Activated T-helper 1 cell treated with Interleukin-2 at 50 U/mL for 16 hours (primary cell): Measurements from ENCODE around the gene ITIH2.
A peak's percentile ranks its signal among the peaks of the same experiment; 100 is the strongest.
"Not testable (repeated sequence)": the region's sequence is repeated elsewhere in the genome, so short reads cannot be mapped to it uniquely, and the experiment has no call there.

Source experiments
- DNase-seq: peaks from one replicate; pipeline ENCODE4 v3.0.0-alpha.2; 2020; ENCODE audit warnings: low read depth

ITIH2 gene

DNA sequence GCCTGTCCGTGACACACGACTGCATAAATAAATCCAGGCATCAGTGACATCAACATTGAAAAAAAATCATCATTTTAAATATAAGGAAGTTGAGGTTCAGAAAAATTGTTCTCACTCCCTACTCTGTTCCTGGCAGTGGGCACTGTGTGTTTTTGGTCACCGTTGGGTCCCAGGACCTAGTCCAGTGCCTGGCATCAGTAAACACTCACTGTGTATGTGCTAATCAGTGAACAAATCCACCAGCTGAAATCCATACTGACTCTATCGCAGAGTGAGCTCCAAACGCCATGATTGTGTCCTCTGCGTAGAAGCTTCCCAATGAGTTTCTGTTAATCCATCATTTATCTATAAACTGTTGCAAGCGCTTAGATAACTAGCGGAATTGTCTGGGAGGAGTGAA is 41.2 kb downstream of the ITIH2 start:
- DNase-seq, result no peak

DNA sequence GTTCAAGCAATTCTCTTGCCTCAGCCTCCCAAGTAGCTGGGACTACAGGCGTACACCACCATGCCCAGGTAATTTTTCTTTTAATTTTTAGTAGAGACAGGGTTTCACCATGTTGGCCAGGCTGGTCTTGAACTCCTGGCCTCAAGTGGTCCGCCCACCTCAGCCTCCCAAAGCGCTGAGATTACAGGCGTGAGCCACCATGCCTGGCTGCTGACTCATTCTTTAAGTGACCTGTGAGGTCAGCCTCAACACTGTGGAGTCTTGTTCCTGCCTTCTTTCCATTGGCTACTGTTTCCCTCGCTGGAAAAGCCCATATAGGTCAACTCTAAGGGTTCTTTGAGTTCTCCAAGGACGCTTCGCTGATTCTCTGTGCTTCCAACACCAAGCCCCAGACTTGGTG is 45.5 kb downstream of the ITIH2 start:
- not testable (repeated sequence) for DNase-seq

DNA sequence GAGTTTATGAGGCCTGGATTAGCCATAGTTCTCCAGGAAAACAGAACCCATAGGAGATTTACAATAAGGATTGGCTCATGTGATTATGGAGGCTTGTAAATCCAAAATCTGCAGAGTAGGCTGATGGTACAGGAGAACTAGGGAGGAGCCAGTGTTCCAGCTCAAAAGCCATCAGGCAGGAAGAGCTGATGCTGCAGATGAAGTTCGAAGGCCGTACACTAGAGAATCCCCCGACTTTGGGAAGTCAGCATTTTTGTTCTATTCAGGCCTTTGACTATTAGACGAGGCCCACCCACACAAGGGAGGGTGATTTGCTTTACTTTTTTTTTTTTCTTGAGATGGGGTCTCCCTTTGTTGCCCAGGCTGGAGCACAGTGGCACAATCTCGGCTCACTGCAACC is 47.1 kb downstream of the ITIH2 start:
- DNase-seq, result no peak

DNA sequence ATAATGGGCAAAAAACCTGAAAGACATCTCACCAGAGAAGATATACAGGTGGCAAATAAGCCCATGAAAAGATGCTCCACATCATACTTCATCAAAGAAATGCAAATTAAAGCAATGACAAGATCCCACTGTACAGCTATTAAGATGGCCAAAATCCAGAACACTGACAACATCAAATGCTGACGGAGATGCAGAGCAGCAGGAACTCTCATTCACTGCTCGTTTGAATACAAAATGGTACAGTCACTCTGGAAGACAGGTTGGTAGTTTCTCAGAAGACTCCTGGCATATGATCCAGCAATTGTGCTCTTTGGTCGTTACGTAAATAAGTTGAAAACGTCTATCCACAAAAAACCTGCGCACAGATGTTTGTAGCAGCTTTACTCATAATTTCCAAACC is 49.1 kb downstream of the ITIH2 start:
- no peak for DNase-seq

DNA sequence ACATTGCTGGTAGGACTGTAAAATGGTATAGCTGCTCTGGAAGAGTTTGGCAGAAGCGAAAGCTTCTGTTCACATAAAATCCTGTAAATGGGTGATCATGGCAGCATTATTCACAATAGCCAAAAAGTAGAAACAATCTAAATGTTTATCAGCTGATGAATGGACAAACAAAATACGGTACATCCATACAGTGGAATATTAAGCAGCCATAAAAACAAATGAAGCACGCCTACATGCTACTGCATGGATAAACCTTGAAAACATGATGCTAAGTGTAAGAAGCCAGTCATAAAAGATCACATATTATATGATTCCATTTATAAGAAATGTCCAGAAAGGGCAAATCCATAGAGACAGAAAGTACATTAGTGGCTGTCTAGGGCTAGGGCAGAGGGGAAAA is 52.0 kb downstream of the ITIH2 start:
- DNase-seq, result no peak

DNA sequence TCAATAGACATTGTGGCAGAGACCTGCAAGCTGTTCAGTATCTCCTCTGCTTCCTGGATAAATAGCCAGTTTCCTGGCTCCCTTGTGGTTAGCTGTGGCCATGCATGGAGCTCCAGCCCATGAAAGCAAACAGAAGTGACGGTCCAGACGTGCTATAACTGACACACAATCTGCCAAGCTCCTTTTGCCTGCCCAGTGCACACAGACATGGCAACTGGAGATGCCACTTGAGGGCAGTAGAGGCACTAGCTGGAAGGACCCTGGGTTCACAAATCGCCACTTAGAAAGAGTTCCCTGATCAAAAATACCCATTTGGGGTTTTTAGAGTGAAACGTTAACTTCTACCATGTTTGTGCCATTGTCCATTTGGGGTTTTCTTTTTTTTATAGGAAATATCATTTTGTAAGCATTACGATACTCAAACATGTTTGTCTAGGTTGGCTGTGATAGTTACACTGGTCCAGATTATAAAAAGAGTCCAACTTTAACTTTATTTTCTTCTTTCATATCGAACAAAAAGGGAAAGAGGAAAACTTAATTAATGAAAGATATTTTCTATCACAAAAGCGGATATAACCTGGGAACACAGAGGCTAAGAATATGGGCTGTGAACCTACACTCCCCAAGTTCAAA is 53.4 kb downstream of the ITIH2 start:
- DNase-seq, result no peak

DNA sequence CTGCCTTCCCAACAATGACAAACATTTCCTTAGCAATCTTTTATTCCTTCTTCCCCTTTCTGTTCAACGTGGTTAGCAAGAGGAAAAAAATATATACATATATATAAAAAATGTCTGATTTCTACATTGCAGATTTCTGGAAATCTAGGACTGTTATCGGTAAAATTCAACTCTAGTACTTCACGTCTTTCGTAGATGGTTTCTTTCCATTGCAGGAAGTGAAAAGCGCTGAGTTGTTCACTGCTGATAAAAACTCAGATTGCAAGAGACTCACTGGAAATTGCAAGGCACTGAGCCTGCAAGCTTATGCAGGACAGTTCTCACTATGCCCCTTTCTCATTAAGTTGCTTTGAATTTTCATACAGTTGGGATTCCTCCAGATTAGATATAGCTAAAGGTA is 60.8 kb downstream of the ITIH2 start:
- DNase-seq, result no peak

DNA sequence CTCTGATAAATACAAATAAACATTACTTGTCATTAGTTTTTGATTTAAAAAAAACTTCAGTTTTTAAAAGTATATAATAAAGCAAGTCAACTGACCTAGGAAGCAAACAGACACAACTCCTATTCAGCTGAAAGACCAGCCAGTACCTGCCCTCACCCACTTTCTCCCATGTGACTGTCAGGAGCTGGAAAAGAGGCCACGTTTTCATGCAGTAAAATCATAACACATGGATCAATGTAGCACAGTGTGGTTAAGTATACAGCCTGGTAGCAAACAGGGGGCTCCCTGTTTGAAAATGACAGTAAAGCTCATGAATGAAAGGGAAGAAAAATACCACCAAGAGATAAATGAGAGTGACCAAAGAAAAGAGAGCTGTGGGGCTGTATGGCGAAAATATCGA is 63.1 kb downstream of the ITIH2 start:
- DNase-seq, result no peak

DNA sequence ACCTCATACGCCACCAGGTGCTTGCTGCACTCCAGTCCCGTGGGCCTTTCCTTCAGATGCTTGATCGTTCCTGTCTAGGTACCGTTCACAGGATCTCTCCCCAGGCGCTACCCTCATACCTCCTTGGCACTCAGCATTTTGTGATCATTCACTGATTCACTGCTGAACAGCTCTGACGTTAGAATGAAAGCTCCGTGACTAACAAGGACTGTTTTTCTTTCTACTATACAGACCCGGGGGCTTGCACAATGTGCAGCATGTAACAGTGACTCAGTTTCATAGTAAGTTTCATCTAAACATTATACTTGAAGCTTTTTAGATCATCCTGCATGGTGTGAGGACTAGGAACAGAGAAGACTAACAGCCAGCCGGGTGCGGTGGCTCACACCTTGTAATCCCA is 64.1 kb downstream of the ITIH2 start:
- no peak for DNase-seq

DNA sequence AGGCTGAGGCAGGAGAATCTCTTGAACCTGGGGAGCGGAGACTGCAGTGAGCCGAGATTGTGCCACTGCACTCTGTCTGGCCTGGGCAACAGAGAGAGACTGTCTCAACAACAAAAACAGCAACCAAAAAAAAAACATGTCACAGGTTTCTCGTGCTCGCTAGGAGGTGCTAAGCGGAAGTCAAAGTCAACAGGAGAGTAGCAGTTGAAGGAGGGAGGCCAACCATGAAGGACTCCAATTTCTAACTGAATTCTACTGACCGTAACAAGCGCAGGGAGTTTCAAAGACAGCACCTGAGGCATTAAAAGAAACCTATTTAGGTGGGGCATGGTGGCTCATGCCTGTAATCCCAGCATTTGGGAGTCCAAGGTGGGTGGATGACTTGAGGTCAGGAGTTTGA is 65.3 kb downstream of the ITIH2 start:
- DNase-seq, result no peak

DNA sequence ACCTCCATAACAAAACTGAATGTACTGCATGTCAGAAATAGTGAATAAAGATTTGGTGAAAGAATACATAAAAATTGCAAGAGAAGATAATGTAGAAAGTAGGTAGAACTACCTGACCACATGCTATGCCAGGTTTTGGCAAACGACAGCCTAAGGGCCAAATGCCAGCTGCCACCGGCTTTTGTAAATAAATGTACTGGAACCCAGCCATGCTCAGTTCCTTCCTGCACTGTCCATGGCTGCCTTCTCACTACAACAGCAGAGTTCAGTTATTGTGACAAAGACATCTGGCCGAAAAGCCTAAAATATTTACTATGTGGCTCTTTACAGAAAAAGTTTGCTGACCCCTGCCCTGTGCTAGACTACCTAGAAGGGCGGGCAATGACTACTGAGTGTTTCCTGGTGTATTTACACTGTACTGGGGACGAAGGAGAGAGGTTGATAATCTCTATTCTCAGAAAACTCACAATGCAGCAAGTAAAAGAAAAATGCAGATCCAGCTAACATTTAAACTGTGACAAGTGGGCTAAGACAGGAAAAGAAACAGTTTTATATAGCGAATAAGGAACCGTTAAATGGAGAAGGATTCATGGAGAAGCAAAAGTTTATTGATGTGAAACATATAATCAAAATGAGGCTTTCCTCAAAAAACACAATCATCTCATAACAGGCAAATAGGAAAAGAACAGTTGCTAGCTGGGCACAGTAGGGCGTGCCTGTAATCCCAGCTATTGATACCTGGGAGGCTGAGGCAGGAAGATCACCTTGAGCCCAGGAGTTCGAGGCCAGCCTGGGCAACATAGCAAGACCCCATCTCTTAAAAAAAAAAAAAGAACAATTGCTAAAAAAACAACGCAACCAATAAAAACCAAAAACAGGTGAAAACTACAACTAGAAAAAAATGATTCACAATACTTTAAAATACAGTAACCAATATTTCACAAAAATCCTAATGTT is 71.0 kb downstream of the ITIH2 start:
- DNase-seq, result no peak

DNA sequence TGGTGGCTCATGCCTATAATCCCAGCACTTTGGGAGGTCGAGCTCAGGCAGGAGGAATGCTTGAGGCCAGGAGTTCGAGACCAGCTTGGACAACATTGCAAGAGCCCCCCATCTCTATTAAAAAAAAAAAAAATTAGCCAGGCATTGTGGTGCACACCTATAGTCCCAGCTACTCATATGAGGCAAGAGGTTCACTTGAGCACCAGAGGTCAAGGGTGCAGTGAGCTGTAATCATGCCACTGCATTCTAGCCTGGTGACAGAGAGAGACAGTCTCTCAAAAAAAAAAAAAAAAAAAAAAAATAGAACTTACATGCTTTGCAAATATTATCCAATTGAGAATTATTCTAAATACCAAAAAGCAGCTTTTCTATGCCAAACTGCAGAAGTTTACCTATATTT is 73.7 kb downstream of the ITIH2 start:
- no peak for DNase-seq

DNA sequence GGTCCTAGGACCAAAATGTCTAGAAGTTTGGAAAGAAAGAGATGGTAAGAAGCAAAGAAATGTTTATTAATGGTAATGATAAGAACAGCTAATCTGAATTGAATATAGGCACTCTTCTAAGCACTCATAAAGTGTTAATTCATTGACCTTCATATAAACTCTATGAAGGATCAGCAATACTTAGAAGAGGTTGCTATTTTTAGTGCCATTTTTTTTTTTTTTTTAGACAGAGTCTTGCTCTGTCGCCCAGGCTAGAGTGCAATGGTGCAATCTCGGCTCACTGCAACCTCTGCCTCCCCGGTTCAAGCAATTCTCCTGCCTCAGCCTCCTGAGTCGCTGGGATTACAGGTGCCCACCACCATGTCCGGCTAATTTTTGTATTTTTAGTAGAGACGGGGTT is 79.1 kb downstream of the ITIH2 start:
- not testable (repeated sequence) for DNase-seq

DNA sequence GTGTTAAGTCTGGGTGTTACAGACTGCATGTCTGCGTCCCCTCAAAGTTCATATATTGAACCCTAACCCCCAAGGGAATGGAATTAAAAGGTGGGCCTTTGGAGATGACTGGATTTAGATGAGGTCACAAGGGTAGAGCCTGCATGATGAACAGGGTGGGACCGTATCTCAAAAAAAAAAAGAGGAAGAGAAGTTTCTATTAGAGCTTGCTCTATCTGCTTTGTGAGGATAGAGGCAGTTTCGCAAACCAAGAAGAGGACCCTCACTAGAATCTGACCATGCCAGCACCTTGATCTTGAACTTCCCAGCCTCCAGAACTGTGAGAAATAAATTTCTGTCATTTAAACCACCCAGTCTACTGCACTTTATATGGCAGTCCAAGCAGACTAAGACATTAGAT is 83.3 kb downstream of the ITIH2 start:
- DNase-seq, result no peak

DNA sequence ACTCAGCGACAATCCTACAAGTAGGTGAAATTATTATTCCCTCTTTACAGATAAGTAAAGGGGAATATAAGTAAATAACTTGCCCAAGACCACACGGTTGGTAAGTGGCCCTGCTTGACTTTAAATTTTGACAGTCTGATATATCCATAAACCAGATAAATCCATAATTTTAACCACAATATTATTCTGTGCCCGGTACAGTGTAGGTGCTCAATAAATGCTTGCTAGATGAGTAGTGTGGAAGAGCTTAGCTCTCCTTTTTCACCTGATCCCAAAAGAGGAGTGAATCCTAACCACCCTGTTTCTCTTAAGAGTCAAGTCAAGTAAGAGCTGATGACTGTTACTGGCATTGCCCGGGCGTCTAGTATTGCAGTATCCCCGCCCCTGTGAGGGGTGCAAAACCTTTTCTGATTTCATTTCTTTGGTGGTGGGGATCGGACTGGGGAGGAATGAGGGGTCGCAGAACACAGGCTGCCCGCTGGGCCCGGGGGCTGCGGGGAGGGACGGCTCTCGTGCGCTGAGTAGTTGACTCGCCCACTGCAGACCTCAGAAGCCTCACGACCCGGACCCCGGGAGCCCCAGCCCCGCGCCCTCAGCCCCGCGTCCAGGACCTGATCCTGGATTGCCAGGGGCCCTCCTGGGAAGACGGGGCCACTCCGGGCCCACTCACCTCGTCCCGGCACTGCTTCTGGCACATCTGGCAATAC is 84.2 kb downstream of the ITIH2 start:
- no peak for DNase-seq

DNA sequence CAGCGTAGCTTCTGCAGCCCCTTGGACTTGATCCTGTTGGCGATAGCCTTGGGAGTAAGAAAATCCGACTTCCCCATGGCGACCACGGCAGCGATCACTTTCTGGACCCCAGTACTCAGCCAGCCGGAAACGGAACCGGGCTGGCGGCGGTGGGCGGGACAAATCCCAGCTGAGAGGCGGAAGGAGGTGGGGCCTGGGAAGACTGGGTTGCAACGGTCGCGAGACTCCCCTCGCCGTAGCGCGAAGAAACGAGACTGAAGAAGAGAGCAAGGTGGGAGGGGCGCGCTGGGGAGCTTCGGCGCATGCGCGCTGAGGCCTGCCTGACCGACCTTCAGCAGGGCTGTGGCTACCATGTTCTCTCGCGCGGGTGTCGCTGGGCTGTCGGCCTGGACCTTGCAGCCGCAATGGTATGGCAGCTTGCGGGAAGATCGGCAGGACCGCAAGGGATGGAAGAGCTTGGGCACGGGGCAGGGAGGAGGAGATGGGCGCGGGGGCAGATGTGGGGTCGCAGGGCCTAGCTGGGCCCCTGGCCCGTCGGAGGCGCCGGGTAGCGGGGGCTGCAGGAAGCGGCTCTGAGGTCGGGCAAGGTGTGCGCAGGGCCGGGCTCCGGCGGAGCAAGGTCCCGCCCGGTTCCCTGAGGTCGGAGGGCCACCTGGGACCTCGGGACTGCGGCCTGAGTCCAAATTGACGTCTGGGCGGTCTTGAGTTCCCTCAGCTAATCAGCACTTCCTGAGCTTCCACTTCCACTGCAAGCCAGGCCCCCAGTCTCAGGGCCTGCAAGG is 84.9 kb downstream of the ITIH2 start, which contains the start of the genes ATP5F1C and KIN:
Gene ATP5F1C, plus strand, starts transcription at position 321 of the 782 bp plus-strand sequence. Its CDS starts 31 bp downstream, at position 352.
Gene KIN, minus strand, starts transcription at position 137 of the 782 bp plus-strand sequence. Its CDS starts 60 bp downstream, at position 77.
- peak; percentile 95 for DNase-seq

DNA sequence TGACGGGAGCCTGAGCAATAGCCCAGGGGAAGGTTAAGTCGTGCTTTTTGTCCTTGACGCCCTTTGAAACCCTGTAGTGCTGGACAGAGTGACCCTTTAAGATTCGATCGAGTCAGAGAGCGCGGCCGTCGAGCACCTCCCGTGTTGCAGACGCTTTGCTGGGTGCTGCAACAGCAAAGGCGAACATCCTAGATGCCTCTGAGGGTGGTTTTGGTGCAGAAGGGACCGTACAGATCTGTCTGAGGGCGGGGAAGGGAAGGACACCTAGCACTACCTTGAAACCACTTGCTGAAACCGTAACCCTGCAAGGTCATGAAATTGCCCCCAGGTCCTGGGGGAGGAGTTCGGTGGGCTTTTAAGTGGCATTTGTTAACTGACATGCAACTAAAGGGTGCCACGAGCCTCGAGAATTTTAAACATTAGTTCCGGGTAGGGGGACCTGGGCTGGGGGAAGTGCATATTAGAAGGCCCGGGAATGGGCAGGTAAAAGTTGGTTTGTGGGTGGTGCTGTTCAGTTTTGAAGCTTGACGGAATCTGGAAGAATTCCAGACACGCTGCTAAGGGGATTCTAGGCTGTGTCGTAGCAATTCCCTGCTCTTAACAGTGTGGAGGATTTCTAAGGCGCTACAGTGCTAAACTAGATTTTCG is 85.6 kb downstream of the ITIH2 start:
- no peak for DNase-seq

DNA sequence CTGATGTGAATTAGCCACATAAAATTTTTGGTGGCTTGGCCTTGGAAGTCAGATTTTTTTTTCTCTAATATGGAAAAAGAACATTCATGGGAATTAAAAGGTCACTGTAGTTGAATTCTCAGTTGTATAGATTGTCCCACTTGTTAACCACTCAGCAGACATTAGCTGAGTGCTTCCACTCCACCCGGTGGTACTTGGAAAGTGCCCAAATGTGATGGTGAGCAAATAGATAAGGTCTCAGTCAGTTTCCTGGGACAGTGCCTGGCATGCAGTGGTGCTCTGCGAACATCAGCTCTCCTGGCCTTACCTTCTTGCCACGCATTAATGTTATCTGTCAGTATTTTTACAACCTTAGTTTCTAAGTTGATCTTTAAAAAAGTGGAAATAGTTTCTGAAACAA is 86.3 kb downstream of the ITIH2 start:
- no peak for DNase-seq

DNA sequence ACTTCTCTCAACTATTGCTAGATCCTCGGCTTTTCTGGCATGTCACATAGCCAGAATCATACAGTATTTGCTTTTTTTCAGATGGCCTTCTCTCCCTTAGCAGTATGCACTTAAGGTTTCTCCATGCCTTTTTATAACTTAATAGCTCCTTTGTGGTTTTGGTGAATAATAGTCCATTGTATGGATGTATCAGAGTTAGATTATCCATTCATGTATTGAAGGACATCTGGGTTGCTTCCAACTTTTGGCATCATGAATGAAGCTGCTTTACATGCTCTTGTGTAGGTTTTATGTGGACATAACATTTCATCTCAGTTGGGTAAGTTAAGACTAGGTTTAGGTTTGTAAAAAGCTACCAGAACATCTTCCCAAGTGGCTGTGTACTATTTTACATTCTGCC is 89.4 kb downstream of the ITIH2 start:
- DNase-seq, result no peak

DNA sequence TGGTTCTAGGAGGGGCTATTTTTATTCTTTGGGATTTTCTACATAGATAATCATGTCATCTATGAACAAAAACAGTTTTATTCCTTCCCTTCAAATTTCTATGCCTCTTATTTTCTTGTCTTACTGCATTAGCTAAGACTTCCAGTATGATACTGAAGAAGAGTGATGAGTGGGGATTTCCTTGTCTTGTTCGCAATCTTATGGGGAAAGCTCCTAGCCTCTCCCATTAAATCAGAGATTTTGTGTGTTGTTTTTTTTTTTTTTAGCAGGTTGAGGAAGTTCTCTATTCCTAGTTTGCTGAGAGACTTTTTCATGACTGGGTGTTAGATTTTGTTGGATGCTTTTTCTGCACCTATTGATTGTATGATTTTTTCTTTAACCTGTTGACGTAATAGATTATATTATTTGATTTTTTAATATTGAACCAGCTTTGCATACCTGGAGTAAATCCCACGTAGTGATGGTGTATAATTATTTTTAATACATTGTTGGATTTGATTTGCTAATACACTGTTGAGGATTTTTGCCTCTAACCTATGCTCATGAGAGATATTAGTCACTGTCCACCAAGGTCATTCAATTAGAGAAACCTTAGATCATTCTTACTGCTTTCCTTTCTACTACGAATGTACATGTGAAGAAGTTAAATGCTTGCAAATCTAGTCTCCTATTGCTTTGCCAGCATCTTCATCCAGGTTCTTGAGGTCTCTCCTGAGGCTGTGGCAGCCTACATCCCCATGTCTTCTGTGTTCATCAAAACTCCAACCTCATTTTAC is 91.3 kb downstream of the ITIH2 start:
- DNase-seq, result no peak

DNA sequence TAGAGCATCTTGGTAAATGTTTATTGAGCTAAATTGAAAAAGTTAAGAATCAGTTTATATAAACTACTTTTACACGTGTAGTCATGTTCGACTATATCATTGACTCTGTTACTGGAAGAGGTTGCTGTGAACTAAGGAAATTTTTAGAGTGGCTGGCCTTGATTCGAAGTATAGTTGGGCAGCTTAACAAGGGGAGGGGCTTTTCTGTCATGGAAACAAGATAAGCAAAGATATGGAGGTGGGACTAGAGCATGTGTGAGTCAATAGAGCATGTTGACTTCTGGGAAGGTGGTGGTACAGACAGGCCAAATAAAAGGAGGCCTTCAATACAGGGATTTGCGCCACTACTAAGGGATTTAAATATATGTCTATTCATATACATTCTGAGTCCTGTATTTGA is 92.5 kb downstream of the ITIH2 start:
- DNase-seq, result no peak
